Mucosa of rectum (tissue), 2 donors: ENCODE results near the gene KRT34.
"Not testable (repeated sequence)": the region's sequence is repeated elsewhere in the genome, so short reads cannot be mapped to it uniquely, and the experiment has no call there.

Experiments
- H3K27ac ChIP-seq, 2 donors: one replicate each; pipeline ENCODE4 v1.7.0; 2013; ENCODE audit warnings: inconsistent platforms in 2 of 2, low read depth in 2 of 2, low read length in 2 of 2
- H3K27me3 ChIP-seq, 2 donors: one replicate each; pipeline ENCODE4 v1.7.0; 2013; ENCODE audit warnings: low read length in 2 of 2; ENCODE audit not compliant: control insufficient read depth in 2 of 2, insufficient read depth in 2 of 2
- H3K36me3 ChIP-seq, 2 donors: one replicate each; pipeline ENCODE4 v1.7.0; 2013; ENCODE audit warnings: low read length in 2 of 2; ENCODE audit not compliant: control insufficient read depth in 2 of 2, insufficient read depth in 2 of 2
- H3K4me1 ChIP-seq, 2 donors: one replicate each; pipeline ENCODE4 v1.7.0; 2013; ENCODE audit warnings: low read length in 2 of 2, mild to moderate bottlenecking in 1 of 2; ENCODE audit not compliant: control insufficient read depth in 2 of 2, insufficient read depth in 2 of 2
- H3K4me3 ChIP-seq, 2 donors: one replicate each; pipeline ENCODE4 v1.7.0; 2013; ENCODE audit warnings: low read length in 2 of 2
- H3K9ac ChIP-seq, 2 donors: one replicate each; pipeline ENCODE4 v1.7.0; 2013; ENCODE audit warnings: low read length in 2 of 2, low read depth in 1 of 2, mild to moderate bottlenecking in 1 of 2
- H3K9me3 ChIP-seq, 2 donors: one replicate each; pipeline ENCODE4 v1.7.0; 2013; ENCODE audit warnings: low read length in 2 of 2; ENCODE audit not compliant: control insufficient read depth in 2 of 2
- donor health status: healthy.
- donor health status: Normal muscosa, but diverticular disease.

KRT34 gene

GRCh38 chr17:41369023-41369422 is 13.1 kb downstream of the KRT34 start:
- no peaks in the 10 kb centered on the region for H3K4me1 ChIP-seq
- no peak overlapping the region for H3K4me3 ChIP-seq
- H3K36me3 ChIP-seq, result no peaks in the 10 kb centered on the region
- no peaks in the 10 kb centered on the region for H3K9me3 ChIP-seq
- peaks cover 0 to 5% of the 10 kb centered on the region in 2 donors for H3K27me3 ChIP-seq
- H3K27ac ChIP-seq, result no peak overlapping the region
- H3K9ac ChIP-seq, result no peak overlapping the region

- Histone ChIP-seq H3K4me3 (no peak overlapping the region), H3K9ac (no peak overlapping the region), H3K27ac (no peak overlapping the region), H3K36me3 (no peaks in the 10 kb centered on the region), H3K4me1 (no peaks in the 10 kb centered on the region), H3K27me3 (no peaks in the 10 kb centered on the region), H3K9me3 (no peaks in the 10 kb centered on the region)
These were observed 14.6 kb downstream of the KRT34 start for GRCh38 chr17:41367426-41368075.

GRCh38 chr17:41366070-41366469 is 16.0 kb downstream of the KRT34 start:
- H3K36me3 ChIP-seq, result no peaks in the 10 kb centered on the region
- H3K9me3 ChIP-seq, result no peaks in the 10 kb centered on the region
- H3K9ac ChIP-seq, result no peak overlapping the region
- H3K27ac ChIP-seq, result no peak overlapping the region
- no peaks in the 10 kb centered on the region for H3K4me1 ChIP-seq
- no peaks in the 10 kb centered on the region for H3K27me3 ChIP-seq
- no peak overlapping the region for H3K4me3 ChIP-seq

GRCh38 chr17:41363881-41364280 is 18.2 kb downstream of the KRT34 start:
- H3K9ac ChIP-seq, result no peak overlapping the region
- H3K27me3 ChIP-seq, result peaks cover 0 to 3% of the 10 kb centered on the region in 2 donors
- H3K27ac ChIP-seq, result no peak overlapping the region
- no peaks in the 10 kb centered on the region for H3K9me3 ChIP-seq
- no peaks in the 10 kb centered on the region for H3K4me1 ChIP-seq
- no peak overlapping the region for H3K4me3 ChIP-seq
- no peaks in the 10 kb centered on the region for H3K36me3 ChIP-seq

GRCh38 chr17:41360296-41360995 is 21.7 kb downstream of the KRT34 start:
- Histone ChIP-seq H3K36me3 (no peaks in the 10 kb centered on the region), H3K4me1 (no peaks in the 10 kb centered on the region), H3K27me3 (peaks cover 0 to 3% of the 10 kb centered on the region in 2 donors), H3K27ac (no peak overlapping the region), H3K9me3 (no peaks in the 10 kb centered on the region), H3K4me3 (no peak overlapping the region), H3K9ac (no peak overlapping the region)

GRCh38 chr17:41354536-41354935 is 27.6 kb downstream of the KRT34 start:
- no peaks in the 10 kb centered on the region for H3K9me3 ChIP-seq
- no peaks in the 10 kb centered on the region for H3K36me3 ChIP-seq
- no peak overlapping the region for H3K9ac ChIP-seq
- H3K4me1 ChIP-seq, result no peaks in the 10 kb centered on the region
- H3K4me3 ChIP-seq, result no peak overlapping the region
- peaks cover 0 to 4% of the 10 kb centered on the region in 2 donors for H3K27me3 ChIP-seq
- no peak overlapping the region for H3K27ac ChIP-seq

GRCh38 chr17:41352597-41353366 is 29.3 kb downstream of the KRT34 start:
- H3K4me3 ChIP-seq, result no peak overlapping the region
- no peaks in the 10 kb centered on the region for H3K9me3 ChIP-seq
- no peak overlapping the region for H3K9ac ChIP-seq
- peaks cover 0 to 4% of the 10 kb centered on the region in 2 donors for H3K27me3 ChIP-seq
- no peaks in the 10 kb centered on the region for H3K36me3 ChIP-seq
- no peaks in the 10 kb centered on the region for H3K4me1 ChIP-seq
- no peak overlapping the region for H3K27ac ChIP-seq

GRCh38 chr17:41351177-41351576 is 30.9 kb downstream of the KRT34 start:
- Histone ChIP-seq H3K9ac (no peak overlapping the region), H3K36me3 (no peaks in the 10 kb centered on the region), H3K27me3 (peaks cover 0 to 4% of the 10 kb centered on the region in 2 donors), H3K4me1 (no peaks in the 10 kb centered on the region), H3K9me3 (no peaks in the 10 kb centered on the region), H3K27ac (no peak overlapping the region), H3K4me3 (no peak overlapping the region)

- not testable (repeated sequence) for H3K27me3 ChIP-seq, H3K9ac ChIP-seq, H3K27ac ChIP-seq, H3K9me3 ChIP-seq, H3K4me3 ChIP-seq, H3K36me3 ChIP-seq, H3K4me1 ChIP-seq
These were observed 31.7 kb downstream of the KRT34 start, which contains the start of gene KRT33A for GRCh38 chr17:41350381-41350878. Gene KRT33A, minus strand, starts transcription at chr17:41350828. Its CDS starts 61 bp downstream, at chr17:41350767.
